A172 (cell line): ENCODE data around the gene LYAR. TPM values are rescaled to one million over a fixed set of nuclear protein-coding genes. Genes with fewer than 3 reads are reported as not detected.
A peak's percentile ranks its signal among the peaks of the same experiment; 100 is the strongest.
"Not testable (repeated sequence)": the region's sequence is repeated elsewhere in the genome, so short reads cannot be mapped to it uniquely, and the experiment has no call there.

Experiments
- DNase-seq: peaks from one replicate; pipeline ENCODE4 v3.0.0-alpha.2; 2015; ENCODE audit warnings: low spot score
- total RNA-seq: library from RNA; depleted of rRNA; stranded (reverse); fragments of >200 nt; shearing (Covaris generic); gene quantifications from 2 replicates; pipeline ENCODE4 v1.2.3, GENCODE V29; 2014

LYAR gene
- total RNA-seq, 1 experiment from 2014 or later: 54.5 TPM

GRCh38 chr4:4268776-4269175, 21.2 kb downstream of the LYAR start:
- no peak for DNase-seq

GRCh38 chr4:4267981-4268380, 22.0 kb downstream of the LYAR start:
- DNase-seq: peak; percentile 29

GRCh38 chr4:4260185-4260751, 29.7 kb downstream of the LYAR start:
- DNase-seq: peak; percentile 61

GRCh38 chr4:4259484-4260100, 30.4 kb downstream of the LYAR start:
- DNase-seq: no peak

- DNase-seq: not testable (repeated sequence)
Observed at GRCh38 chr4:4257705-4258104, 32.2 kb downstream of the LYAR start.

- no peak for DNase-seq
Observed at GRCh38 chr4:4256799-4257198, 33.2 kb downstream of the LYAR start.

- DNase-seq: no peak
Observed at GRCh38 chr4:4254666-4255065, 35.3 kb downstream of the LYAR start.

- DNase-seq: no peak
Observed at GRCh38 chr4:4254199-4254598, 35.8 kb downstream of the LYAR start.

- DNase-seq: no peak
Observed at GRCh38 chr4:4249866-4250265, 40.1 kb downstream of the LYAR start.

- not testable (repeated sequence) for DNase-seq
Observed at GRCh38 chr4:4249342-4249741, 40.6 kb downstream of the LYAR start.

GRCh38 chr4:4248885-4249203, 41.1 kb downstream of the LYAR start:
- DNase-seq: no peak

- peak; percentile 84 for DNase-seq
Observed at GRCh38 chr4:4248029-4248884, 41.7 kb downstream of the LYAR start, which contains the start of gene TMEM128. Gene TMEM128, minus strand, starts transcription at chr4:4248223. Its CDS starts 21 bp downstream, at chr4:4248202.

GRCh38 chr4:4247696-4248028, 42.3 kb downstream of the LYAR start:
- no peak for DNase-seq

- no peak for DNase-seq
Observed at GRCh38 chr4:4245172-4245571, 44.8 kb downstream of the LYAR start.

- not testable (repeated sequence) for DNase-seq
Observed at GRCh38 chr4:4239551-4239950, 50.4 kb downstream of the LYAR start.

- no peak for DNase-seq
Observed at GRCh38 chr4:4233610-4234009, 56.3 kb downstream of the LYAR start.

- DNase-seq: no peak
Observed at GRCh38 chr4:4228356-4228668, 61.6 kb downstream of the LYAR start.

- DNase-seq: no peak
Observed at GRCh38 chr4:4227510-4228355, 62.2 kb downstream of the LYAR start.

GRCh38 chr4:4226606-4227438, 63.1 kb downstream of the LYAR start, which contains the start of gene OTOP1:
Gene OTOP1, minus strand, starts transcription at chr4:4226929. Its CDS starts 65 bp downstream, at chr4:4226864.
- DNase-seq: no peak

GRCh38 chr4:4225915-4226605, 63.9 kb downstream of the LYAR start:
- DNase-seq: no peak
